ENCODE results near the gene NDUFA1.
A peak's percentile ranks its signal among the peaks of the same experiment; 100 is the strongest.

NDUFA1 gene

GRCh38 chrX:119833905-119834304 lies 37.7 kb upstream of the NDUFA1 start:
- Histone ChIP-seq H3K27me3 (ENCODE audit: control insufficient read depth, low read length) (no peaks in the 10 kb centered on the region), H3K4me1 (ENCODE audit: control insufficient read depth, low read length) (no peaks in the 10 kb centered on the region), H3K79me2 (ENCODE audit: control insufficient read depth, low read length) (no peaks in the 10 kb centered on the region), H3K27ac (ENCODE audit: low read depth, low read length) (no peak overlapping the region), H3K9me3 (ENCODE audit: control insufficient read depth, insufficient read depth, low read length) (no peaks in the 10 kb centered on the region), H3F3A (ENCODE audit: control insufficient read depth, insufficient read depth) (no peaks in the 10 kb centered on the region), H3K4me2 (ENCODE audit: low read length) (no peak overlapping the region), H3K36me3 (ENCODE audit: control insufficient read depth, low read length) (peaks cover 36% of the 10 kb centered on the region), H4K20me1 (ENCODE audit: control insufficient read depth, insufficient read depth, low read depth, low read length) (no peaks in the 10 kb centered on the region), H3K4me3 (ENCODE audit: low read length) (no peak overlapping the region), H3K9me2 (replicated peaks; ENCODE audit: control insufficient read depth, low read length) (no peaks in the 10 kb centered on the region)
- no peak for TF ChIP-seq CTCF (IDR thresholded peaks at IDR 0.05; ENCODE audit: low read depth, low read length, poor library complexity, severe bottlenecking)
- TF ChIP-seq EZH2phosphoT487 (IDR thresholded peaks at IDR 0.05; ENCODE audit: borderline replicate concordance, low read length), result no peak

- no peaks in the 10 kb centered on the region for H3K9me2 ChIP-seq (replicated peaks; ENCODE audit: control insufficient read depth, low read length)
- H3K27me3 ChIP-seq (ENCODE audit: control insufficient read depth, low read length), result no peaks in the 10 kb centered on the region
- peaks cover 25% of the 10 kb centered on the region for H3K79me2 ChIP-seq (ENCODE audit: control insufficient read depth, low read length)
- H3F3A ChIP-seq (ENCODE audit: control insufficient read depth, insufficient read depth), result no peaks in the 10 kb centered on the region
- H3K36me3 ChIP-seq (ENCODE audit: control insufficient read depth, low read length), result peaks cover 37% of the 10 kb centered on the region
- H3K4me3 ChIP-seq (ENCODE audit: low read length), result peak within 1 kb of the TSS; percentile 95
- no peaks in the 10 kb centered on the region for H4K20me1 ChIP-seq (ENCODE audit: control insufficient read depth, insufficient read depth, low read depth, low read length)
- no peaks in the 10 kb centered on the region for H3K9me3 ChIP-seq (ENCODE audit: control insufficient read depth, insufficient read depth, low read length)
- H3K4me2 ChIP-seq (ENCODE audit: low read length), result peak within 1 kb of the TSS; percentile 77
- peak within 1 kb of the TSS; percentile 52 for H3K27ac ChIP-seq (ENCODE audit: low read depth, low read length)
- H3K4me1 ChIP-seq (ENCODE audit: control insufficient read depth, low read length), result peaks cover 14% of the 10 kb centered on the region
- no peak for TF ChIP-seq CTCF (IDR thresholded peaks at IDR 0.05; ENCODE audit: low read depth, low read length, poor library complexity, severe bottlenecking)
- no peak for TF ChIP-seq EZH2phosphoT487 (IDR thresholded peaks at IDR 0.05; ENCODE audit: borderline replicate concordance, low read length)
Measured at GRCh38 chrX:119852382-119853353, 19.0 kb upstream of the NDUFA1 start, which contains the start of gene UPF3B. Gene UPF3B (minus strand): TSS chrX:119852963. CDS start chrX:119852928, 35 bp downstream.

- Histone ChIP-seq H3F3A (ENCODE audit: control insufficient read depth, insufficient read depth) (no peaks in the 10 kb centered on the region), H3K27me3 (ENCODE audit: control insufficient read depth, low read length) (no peaks in the 10 kb centered on the region), H4K20me1 (ENCODE audit: control insufficient read depth, insufficient read depth, low read depth, low read length) (no peaks in the 10 kb centered on the region), H3K4me3 (ENCODE audit: low read length) (peak overlapping the region; percentile 60), H3K9me2 (replicated peaks; ENCODE audit: control insufficient read depth, low read length) (no peaks in the 10 kb centered on the region), H3K79me2 (ENCODE audit: control insufficient read depth, low read length) (peaks cover 25% of the 10 kb centered on the region), H3K9me3 (ENCODE audit: control insufficient read depth, insufficient read depth, low read length) (no peaks in the 10 kb centered on the region), H3K36me3 (ENCODE audit: control insufficient read depth, low read length) (peaks cover 30% of the 10 kb centered on the region), H3K27ac (ENCODE audit: low read depth, low read length) (no peak overlapping the region), H3K4me1 (ENCODE audit: control insufficient read depth, low read length) (peaks cover 14% of the 10 kb centered on the region), H3K4me2 (ENCODE audit: low read length) (peak overlapping the region; percentile 68)
- no peak for TF ChIP-seq CTCF (IDR thresholded peaks at IDR 0.05; ENCODE audit: low read depth, low read length, poor library complexity, severe bottlenecking)
- TF ChIP-seq EZH2phosphoT487 (IDR thresholded peaks at IDR 0.05; ENCODE audit: borderline replicate concordance, low read length), result no peak
Measured at GRCh38 chrX:119853444-119853843, 18.2 kb upstream of the NDUFA1 start.
